GM15510 (cell line): Measurements from ENCODE around the gene DEFB114.

Experiments
- POLR2A ChIP-seq: IDR thresholded peaks from 3 replicates; pipeline ENCODE4 v1.6.1; 2011; ENCODE audit warnings: borderline replicate concordance; ENCODE audit not compliant: insufficient read length; ENCODE audit errors: extremely low read depth

The DEFB114 gene, protein sequence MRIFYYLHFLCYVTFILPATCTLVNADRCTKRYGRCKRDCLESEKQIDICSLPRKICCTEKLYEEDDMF

DNA sequence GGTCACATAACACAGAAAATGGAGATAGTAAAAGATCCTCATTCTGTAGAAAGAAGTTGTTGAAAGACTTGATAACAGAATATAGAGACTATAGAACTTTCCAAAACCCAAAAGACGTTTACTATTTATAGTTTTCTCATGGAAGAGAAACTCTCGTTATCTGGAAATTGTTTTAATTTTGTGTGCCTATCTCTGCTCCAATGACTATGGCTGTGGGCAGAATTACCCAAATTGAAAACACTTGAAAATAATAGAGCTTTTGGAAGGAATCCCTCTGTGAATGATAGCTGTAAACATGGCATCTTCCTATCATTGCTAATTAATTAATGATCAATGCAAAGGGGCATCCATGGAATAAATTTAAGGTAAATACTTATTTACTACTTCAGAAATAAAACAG lies at the start of gene DEFB114:
Gene DEFB114, minus strand, starts transcription at position 101 of the 400 bp plus-strand sequence. Its CDS starts 59 bp downstream, at position 42.
- no peak for TF ChIP-seq POLR2A

DNA sequence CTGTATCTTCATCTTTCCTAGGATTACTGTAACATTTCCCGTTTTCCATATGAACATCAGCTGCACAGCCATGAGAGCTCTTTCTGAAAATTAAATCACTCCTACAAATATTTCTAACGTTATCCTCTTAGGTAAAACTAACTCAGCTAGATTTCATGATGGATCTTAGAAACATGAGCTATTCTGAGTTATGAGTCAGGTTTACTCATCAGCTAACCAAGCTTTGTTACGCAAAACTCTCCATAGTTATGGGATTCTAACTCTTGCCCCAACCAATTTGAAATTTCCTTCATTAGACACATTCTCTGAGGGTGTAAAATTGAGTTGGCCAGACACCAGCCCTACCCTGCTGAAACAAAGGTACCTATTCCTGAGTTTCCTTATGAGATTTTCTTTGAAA lies 43.9 kb upstream of the DEFB114 start:
- TF ChIP-seq POLR2A: no peak

DNA sequence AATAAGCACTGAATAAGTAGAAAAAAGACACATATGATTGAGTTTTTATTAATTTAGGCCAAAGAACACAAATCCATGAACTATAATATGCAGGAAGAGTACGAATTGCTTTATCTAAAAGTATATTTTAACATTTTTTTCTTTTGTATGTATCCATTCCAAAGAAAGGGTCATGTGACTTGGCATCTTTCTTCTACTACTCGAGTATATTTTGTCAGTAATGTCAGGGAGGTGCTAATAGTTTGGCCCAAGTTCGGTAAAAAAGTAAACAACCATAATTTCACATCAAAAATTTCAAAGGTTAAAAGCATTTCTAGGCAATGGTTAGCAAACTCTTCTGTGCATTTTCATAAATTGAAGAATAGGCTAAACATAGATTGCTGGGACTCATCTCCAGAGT lies 39.2 kb upstream of the DEFB114 start:
- TF ChIP-seq POLR2A: no peak

DNA sequence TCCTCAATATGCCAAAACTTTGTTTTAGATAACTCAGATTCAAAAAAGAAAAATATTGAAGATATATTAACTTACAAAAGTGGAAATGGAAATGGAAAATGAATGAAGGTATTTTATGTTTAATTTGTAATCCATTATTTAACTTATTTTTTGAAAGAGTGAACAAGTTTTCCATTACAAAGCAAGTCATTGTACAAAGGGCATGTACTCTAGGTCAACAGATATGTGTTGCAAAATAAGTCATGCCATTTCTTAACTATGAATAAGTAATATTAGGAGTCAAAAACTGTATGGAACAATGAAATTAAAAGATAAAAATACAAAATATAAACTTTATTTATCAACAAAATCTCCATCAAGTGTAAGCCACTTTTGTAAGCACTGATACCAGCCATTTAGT lies 31.3 kb upstream of the DEFB114 start:
- TF ChIP-seq POLR2A: no peak

DNA sequence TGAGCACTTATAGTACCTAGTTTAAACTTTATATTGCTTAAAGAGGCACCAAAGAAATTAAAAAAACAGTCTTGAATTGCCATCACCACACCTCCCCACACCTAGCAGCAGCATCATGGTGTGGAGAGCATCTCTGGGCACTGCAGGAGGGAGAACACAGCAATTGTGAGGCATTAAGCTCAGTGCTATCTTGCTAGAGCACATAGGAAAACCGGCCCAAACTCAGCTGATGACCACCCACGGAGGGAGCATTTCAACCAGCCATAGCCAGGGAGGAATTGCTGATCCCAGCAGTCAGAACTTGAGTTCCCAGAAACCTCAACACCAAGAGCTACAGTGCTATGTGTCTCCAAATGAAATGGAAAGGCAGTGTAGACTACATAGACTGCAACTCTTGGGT lies 24.9 kb upstream of the DEFB114 start:
- no peak for TF ChIP-seq POLR2A

DNA sequence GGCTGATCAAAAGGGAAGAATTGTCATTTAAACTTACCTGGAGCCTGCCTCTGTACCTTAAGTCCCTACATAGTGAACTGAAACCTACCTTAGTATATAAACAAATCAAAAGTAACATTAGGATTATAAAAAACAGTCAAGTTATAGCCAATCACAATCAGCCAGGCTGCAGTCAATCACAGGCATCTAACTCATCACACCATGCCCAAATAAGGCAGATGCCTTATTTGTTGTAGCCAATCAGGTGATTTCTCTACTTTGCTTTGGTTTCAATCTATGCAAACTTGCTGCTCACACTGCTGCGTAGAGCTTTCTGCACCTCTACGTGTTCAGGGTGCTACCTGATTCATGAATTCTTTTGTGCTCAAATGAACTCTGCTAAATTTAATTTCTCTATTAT lies 23.8 kb upstream of the DEFB114 start:
- no peak for TF ChIP-seq POLR2A

DNA sequence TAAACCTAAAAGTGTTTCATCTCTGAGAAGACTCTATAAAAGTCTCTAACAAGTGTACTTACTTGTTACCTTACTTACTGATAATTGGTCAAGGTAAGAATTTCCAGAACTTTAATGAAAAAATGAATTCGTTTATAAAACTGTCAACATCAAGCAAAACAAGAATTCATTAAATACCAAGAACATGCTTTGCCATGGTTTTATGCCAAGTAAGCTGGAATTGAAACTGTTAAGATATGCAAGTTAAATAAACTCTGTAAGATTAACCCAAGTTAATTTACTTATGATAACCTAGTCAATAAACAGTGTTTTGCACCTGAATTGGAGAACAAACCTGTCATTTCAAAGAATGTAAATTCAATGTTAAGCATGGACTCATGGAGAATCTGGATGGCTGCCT lies 22.6 kb upstream of the DEFB114 start:
- no peak for TF ChIP-seq POLR2A

DNA sequence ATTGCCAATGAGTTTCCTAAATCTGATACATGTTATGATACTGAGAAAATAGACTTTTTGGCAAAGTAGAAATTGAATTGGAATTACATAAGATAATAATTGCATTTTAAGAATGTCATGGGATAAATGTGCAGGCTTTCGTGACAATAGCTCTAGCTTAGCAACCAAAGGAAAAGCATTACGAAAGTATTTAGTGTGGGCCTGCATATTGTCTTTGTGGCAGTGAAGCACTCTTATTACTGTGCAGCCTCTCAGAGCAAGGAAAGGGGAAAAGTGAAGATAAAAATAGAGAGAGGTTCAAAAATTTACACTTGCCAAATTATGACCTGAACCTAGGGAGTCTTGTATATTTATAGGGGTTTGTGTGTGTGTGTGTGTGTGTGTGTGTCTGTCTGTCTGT lies 18.1 kb upstream of the DEFB114 start:
- TF ChIP-seq POLR2A: no peak

DNA sequence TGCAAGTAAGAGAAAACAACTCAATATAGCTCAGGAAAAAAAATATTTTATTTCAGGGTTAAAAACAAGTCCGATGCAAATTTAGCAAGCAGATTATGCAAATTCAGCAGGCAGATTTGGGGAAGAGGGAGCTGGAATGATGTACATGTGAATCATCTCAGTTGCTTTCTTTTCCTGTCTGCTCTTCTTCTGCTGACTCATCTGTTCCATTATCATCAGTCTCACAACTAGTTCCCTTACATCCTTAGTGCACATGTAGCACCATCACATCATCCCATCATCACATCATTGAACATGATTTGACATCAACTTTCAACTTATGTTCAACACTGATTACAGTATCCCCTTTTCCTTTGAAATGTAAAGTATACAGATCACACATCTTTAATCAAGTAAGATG lies 16.9 kb upstream of the DEFB114 start:
- no peak for TF ChIP-seq POLR2A

DNA sequence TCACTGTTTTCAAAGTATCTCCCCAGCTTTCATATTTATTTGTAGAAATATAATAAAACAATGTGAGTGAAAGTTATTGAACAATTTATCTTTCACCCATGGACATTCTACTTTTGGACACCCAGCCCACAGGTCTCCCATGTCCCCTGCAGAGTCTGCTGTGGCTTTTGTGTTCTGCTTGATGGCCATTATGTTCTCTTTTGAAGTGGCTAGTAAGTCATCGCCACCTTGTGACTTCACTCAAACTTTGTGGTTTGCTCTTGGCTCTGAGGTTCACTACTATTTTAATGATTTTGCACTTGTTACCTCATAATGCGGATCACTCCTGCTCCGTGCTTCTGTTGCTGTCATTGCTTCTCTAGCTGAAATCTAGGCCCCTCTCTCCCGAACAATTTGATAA lies 15.6 kb upstream of the DEFB114 start:
- TF ChIP-seq POLR2A: no peak

DNA sequence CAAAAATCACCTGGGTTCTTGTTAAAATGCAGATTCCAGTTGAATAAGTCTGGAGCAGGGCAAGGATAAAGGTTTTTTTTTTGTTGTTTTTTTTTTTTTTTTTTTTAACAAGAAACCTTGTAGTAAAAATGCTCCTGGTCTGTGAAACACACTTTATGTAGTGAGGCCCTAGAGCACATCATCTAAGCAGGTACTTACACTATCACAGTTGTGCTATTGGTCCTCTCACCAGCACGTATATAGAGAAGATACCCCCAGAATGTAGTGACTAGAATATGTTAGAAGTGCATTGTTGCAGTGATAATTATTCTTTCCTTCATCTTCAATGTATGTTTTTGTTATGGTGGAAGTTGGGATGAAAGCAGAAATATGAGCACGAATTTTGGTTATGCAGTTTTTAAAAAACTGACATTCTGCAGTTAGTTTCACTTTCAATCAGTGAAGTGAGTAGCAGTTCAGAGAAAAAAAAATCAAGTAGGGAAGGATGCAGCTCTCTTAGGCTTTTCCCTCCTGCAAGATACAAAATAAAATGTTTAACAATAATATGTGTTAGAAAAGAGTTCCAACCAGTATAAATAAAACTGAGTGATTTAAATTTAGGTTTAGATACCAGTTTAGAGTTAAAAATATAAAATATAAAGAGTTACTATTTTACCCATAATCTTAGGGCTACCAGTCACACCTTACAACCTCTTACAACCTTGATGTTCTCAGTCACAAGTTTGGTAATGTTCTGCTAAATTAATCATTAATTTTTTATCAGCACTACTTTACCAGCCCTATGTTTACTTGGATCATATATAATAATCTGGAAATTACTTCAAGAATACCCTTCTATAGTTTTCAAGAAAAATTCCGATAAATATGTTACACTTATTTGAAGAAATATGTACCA lies 14.6 kb upstream of the DEFB114 start:
- TF ChIP-seq POLR2A: no peak

DNA sequence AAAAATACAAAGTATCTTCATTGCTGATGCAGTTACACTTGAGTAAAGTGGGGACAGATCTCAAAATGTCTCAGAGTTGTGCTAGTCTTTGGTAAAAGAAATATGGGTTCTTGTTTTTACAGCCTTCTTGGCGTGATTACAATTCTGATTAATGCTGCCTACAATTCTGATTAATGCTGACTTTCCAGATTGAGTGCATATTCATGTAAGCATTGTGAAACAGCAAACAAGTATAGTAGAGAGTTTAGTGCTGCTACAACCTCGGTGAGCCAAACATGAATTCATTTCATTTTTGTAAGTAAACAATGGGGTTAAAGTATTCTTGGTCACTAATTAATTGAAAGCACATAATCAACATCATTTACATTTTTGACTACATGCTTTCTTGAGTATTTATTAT lies 5.6 kb upstream of the DEFB114 start, which contains the start of gene DEFB113:
Gene DEFB113, minus strand, starts transcription at position 21 of the 400 bp plus-strand sequence. Its CDS starts 0 bp downstream, at position 21.
- TF ChIP-seq POLR2A: no peak

DNA sequence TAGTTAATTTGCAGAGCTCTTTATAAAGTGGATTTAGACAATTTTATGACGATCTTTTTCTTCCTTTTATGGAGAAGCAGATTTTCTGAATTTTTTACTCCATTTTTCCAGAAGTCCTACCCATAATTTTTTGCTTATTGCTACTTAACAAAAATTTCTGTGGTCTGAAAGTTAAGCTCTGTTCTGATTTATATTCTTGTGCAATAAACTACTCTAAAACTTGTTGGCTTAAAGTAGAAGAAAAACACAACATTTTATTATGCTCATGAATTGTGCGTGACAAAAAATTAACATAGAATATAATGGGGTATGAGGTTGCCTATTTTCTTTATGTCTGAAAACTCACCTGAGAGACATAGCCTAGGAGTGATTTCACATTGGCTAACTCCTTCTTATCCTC lies 2.9 kb upstream of the DEFB114 start:
- no peak for TF ChIP-seq POLR2A

DNA sequence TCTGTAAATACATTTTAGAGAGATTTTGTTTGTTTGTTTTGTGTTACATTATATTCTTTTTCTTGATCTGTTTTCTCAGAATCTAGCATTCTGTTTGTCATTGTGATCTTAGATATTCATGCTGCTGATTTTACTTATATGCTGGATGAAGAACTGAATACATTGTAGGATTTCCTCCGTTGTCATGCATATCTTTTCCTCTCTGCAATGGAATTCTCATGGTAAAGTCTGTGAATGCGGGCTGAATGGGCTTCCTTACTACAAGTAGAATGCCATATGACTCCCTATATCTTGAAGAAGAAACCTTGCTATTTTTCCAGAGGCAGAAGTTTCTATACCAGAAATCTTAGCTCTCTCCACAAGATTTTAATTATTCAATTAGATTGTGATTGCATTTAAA lies 2.4 kb upstream of the DEFB114 start:
- no peak for TF ChIP-seq POLR2A

DNA sequence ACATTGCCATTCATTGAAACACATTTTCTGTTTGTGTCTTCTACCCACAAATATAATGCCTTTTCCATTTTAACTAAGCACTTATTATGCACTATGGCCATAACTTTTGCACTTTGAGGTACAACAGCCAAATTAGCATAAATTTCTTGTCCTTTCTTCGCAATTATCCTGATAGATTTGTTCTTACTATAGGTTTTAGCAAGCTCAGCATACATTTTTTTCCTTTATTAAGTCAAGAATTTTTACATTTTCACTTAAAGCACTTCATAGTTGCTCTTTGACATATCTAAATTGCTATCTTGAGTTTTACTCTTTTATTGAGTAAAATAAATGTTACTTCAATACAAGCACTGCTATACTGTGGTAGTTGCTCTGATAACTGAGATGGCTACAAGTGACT lies 5.8 kb downstream of the DEFB114 start:
- TF ChIP-seq POLR2A: no peak

DNA sequence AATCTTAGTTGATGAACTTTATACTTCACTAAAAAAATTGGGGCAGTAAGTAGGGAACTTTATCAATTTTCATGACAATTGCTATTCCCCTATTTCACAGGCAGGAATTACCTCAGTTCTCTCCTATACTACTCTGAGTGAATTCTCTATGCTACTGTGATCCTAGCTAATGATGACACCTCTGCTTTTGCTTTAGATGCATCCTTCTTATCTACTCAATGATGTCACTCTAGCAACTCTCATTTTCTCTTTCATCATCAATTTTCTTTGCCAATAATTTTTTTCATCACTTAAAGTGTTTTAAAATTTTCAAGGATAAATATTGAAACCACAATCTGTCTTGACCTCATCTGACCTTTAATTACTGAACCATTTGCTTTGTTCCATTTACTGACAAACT lies 8.1 kb downstream of the DEFB114 start:
- TF ChIP-seq POLR2A: no peak
